ENCODE data around the gene HOXD4. TPM values are rescaled to one million over a fixed set of nuclear protein-coding genes. Genes with fewer than 3 reads are reported as not detected.

Gene HOXD4
- total RNA-seq, 1 experiment from 2014 or later, result not detected

DNA sequence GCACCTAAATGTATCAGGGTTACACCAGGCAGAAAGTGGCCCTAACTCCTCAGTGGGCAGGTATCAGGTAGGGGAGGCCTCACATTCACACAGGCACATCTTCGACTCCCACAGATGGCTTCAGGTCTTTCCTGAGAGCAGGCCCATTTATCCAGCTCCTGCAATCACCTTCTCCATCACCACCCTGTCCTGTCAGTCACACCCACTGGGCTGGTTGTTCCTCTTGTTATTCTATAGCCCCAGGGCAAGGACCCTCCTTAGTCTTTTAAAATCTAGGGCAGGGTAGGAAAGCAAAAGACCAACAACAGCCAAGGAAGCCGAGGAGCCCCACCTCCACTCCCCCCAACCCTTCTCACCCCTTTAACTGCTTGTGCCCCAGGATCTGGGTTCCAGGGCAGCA lies 9.1 kb upstream of the HOXD4 start:
- Mint-ChIP-seq H3K4me3 (no peak overlapping the region), H3K9me3 (no peaks in the 10 kb centered on the region), H3K4me1 (peaks cover 4% of the 10 kb centered on the region), H3K36me3 (no peaks in the 10 kb centered on the region), H3K27me3 (ENCODE audit: low read depth) (peaks cover 98% of the 10 kb centered on the region), H3K27ac (no peak overlapping the region)
- POLR2A ChIA-PET, result no interaction called here
- CTCF ChIA-PET, result interaction anchor here (0.9 to 1.5 kb wide), 2 partner anchors 313 to 412 kb away, joined by 4 to 5 read pairs; no protein-coding TSS in a partner anchor
- DNase-seq (ENCODE audit: low spot score), result no peak
- ATAC-seq, result no peak
- TF ChIP-seq CREM (CRISPR knock-in tag; IDR thresholded peaks at IDR 0.05), result no peak
- no peak for TF ChIP-seq GRHL2 (CRISPR knock-in tag; IDR thresholded peaks at IDR 0.05; ENCODE audit: insufficient replicate concordance, severe bottlenecking)
- TF ChIP-seq, protein P1, sequence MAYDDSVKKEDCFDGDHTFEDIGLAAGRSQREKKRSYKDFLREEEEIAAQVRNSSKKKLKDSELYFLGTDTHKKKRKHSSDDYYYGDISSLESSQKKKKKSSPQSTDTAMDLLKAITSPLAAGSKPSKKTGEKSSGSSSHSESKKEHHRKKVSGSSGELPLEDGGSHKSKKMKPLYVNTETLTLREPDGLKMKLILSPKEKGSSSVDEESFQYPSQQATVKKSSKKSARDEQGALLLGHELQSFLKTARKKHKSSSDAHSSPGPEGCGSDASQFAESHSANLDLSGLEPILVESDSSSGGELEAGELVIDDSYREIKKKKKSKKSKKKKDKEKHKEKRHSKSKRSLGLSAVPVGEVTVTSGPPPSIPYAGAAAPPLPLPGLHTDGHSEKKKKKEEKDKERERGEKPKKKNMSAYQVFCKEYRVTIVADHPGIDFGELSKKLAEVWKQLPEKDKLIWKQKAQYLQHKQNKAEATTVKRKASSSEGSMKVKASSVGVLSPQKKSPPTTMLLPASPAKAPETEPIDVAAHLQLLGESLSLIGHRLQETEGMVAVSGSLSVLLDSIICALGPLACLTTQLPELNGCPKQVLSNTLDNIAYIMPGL (CRISPR knock-in tag; IDR thresholded peaks at IDR 0.05), result no peak
- TF ChIP-seq, protein P2, sequence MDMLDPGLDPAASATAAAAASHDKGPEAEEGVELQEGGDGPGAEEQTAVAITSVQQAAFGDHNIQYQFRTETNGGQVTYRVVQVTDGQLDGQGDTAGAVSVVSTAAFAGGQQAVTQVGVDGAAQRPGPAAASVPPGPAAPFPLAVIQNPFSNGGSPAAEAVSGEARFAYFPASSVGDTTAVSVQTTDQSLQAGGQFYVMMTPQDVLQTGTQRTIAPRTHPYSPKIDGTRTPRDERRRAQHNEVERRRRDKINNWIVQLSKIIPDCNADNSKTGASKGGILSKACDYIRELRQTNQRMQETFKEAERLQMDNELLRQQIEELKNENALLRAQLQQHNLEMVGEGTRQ (CRISPR knock-in tag; IDR thresholded peaks at IDR 0.05), result no peak
- TF ChIP-seq, protein P3, sequence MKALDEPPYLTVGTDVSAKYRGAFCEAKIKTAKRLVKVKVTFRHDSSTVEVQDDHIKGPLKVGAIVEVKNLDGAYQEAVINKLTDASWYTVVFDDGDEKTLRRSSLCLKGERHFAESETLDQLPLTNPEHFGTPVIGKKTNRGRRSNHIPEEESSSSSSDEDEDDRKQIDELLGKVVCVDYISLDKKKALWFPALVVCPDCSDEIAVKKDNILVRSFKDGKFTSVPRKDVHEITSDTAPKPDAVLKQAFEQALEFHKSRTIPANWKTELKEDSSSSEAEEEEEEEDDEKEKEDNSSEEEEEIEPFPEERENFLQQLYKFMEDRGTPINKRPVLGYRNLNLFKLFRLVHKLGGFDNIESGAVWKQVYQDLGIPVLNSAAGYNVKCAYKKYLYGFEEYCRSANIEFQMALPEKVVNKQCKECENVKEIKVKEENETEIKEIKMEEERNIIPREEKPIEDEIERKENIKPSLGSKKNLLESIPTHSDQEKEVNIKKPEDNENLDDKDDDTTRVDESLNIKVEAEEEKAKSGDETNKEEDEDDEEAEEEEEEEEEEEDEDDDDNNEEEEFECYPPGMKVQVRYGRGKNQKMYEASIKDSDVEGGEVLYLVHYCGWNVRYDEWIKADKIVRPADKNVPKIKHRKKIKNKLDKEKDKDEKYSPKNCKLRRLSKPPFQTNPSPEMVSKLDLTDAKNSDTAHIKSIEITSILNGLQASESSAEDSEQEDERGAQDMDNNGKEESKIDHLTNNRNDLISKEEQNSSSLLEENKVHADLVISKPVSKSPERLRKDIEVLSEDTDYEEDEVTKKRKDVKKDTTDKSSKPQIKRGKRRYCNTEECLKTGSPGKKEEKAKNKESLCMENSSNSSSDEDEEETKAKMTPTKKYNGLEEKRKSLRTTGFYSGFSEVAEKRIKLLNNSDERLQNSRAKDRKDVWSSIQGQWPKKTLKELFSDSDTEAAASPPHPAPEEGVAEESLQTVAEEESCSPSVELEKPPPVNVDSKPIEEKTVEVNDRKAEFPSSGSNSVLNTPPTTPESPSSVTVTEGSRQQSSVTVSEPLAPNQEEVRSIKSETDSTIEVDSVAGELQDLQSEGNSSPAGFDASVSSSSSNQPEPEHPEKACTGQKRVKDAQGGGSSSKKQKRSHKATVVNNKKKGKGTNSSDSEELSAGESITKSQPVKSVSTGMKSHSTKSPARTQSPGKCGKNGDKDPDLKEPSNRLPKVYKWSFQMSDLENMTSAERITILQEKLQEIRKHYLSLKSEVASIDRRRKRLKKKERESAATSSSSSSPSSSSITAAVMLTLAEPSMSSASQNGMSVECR (CRISPR knock-in tag; IDR thresholded peaks at IDR 0.05; ENCODE audit: borderline replicate concordance), result no peak
- TF ChIP-seq, protein P4, sequence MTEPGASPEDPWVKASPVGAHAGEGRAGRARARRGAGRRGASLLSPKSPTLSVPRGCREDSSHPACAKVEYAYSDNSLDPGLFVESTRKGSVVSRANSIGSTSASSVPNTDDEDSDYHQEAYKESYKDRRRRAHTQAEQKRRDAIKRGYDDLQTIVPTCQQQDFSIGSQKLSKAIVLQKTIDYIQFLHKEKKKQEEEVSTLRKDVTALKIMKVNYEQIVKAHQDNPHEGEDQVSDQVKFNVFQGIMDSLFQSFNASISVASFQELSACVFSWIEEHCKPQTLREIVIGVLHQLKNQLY (CRISPR knock-in tag; IDR thresholded peaks at IDR 0.05), result no peak
- no peak for TF ChIP-seq ZNF219 (CRISPR knock-in tag; IDR thresholded peaks at IDR 0.05; ENCODE audit: borderline replicate concordance)
- no peak for TF ChIP-seq CREB1 (CRISPR knock-in tag; IDR thresholded peaks at IDR 0.05)
- TF ChIP-seq OVOL2 (CRISPR knock-in tag; IDR thresholded peaks at IDR 0.05; ENCODE audit: borderline replicate concordance), result no peak
- TF ChIP-seq TP53 (CRISPR knock-in tag; IDR thresholded peaks at IDR 0.05), result no peak
- TF ChIP-seq, protein P5, sequence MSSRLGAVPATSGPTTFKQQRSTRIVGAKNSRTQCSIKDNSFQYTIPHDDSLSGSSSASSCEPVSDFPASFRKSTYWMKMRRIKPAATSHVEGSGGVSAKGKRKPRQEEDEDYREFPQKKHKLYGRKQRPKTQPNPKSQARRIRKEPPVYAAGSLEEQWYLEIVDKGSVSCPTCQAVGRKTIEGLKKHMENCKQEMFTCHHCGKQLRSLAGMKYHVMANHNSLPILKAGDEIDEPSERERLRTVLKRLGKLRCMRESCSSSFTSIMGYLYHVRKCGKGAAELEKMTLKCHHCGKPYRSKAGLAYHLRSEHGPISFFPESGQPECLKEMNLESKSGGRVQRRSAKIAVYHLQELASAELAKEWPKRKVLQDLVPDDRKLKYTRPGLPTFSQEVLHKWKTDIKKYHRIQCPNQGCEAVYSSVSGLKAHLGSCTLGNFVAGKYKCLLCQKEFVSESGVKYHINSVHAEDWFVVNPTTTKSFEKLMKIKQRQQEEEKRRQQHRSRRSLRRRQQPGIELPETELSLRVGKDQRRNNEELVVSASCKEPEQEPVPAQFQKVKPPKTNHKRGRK (CRISPR knock-in tag; IDR thresholded peaks at IDR 0.05; ENCODE audit: borderline replicate concordance), result no peak
- no peak for TF ChIP-seq NR3C1 (CRISPR knock-in tag; conservative IDR thresholded peaks at IDR 0.05; ENCODE audit: low read depth)
- TF ChIP-seq FOXP1 (CRISPR knock-in tag; IDR thresholded peaks at IDR 0.05; ENCODE audit: borderline replicate concordance), result no peak
- TF ChIP-seq, protein P6, sequence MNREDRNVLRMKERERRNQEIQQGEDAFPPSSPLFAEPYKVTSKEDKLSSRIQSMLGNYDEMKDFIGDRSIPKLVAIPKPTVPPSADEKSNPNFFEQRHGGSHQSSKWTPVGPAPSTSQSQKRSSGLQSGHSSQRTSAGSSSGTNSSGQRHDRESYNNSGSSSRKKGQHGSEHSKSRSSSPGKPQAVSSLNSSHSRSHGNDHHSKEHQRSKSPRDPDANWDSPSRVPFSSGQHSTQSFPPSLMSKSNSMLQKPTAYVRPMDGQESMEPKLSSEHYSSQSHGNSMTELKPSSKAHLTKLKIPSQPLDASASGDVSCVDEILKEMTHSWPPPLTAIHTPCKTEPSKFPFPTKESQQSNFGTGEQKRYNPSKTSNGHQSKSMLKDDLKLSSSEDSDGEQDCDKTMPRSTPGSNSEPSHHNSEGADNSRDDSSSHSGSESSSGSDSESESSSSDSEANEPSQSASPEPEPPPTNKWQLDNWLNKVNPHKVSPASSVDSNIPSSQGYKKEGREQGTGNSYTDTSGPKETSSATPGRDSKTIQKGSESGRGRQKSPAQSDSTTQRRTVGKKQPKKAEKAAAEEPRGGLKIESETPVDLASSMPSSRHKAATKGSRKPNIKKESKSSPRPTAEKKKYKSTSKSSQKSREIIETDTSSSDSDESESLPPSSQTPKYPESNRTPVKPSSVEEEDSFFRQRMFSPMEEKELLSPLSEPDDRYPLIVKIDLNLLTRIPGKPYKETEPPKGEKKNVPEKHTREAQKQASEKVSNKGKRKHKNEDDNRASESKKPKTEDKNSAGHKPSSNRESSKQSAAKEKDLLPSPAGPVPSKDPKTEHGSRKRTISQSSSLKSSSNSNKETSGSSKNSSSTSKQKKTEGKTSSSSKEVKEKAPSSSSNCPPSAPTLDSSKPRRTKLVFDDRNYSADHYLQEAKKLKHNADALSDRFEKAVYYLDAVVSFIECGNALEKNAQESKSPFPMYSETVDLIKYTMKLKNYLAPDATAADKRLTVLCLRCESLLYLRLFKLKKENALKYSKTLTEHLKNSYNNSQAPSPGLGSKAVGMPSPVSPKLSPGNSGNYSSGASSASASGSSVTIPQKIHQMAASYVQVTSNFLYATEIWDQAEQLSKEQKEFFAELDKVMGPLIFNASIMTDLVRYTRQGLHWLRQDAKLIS (CRISPR knock-in tag; IDR thresholded peaks at IDR 0.05; ENCODE audit: borderline replicate concordance), result no peak
- no peak for TF ChIP-seq GABPB1 (CRISPR knock-in tag; IDR thresholded peaks at IDR 0.05)
- no peak for TF ChIP-seq MYBL2 (CRISPR knock-in tag; IDR thresholded peaks at IDR 0.05)
